Activated naive CD4-positive, alpha-beta T cell treated with anti-CD3 and anti-CD28 coated beads, Interleukin-2, amount 50 U/mL, for 72 hours (primary cell): Measurements from ENCODE around the gene SNRNP35. TPM values are rescaled to one million over a fixed set of nuclear protein-coding genes. Genes with fewer than 3 reads are reported as not detected.
"Not testable (repeated sequence)": the region's sequence is repeated elsewhere in the genome, so short reads cannot be mapped to it uniquely, and the experiment has no call there.

Experiments
- ATAC-seq, 2 donors: fragments of 150-1000 bp; cut with Tn5 transposase; 2 replicates each; pipeline ENCODE4 v1.10.0; 2021; ENCODE audit warnings: mild to moderate bottlenecking in 2 of 2, moderate library complexity in 2 of 2
- DNase-seq, 2 donors: peaks; one replicate each; pipeline ENCODE4 v3.0.0; 2021 to 2022; ENCODE audit warnings: low spot score in 2 of 2
- H3K27ac Mint-ChIP-seq, 2 donors: one replicate each; pipeline ENCODE4 v1.8.0; 2022; ENCODE audit warnings: mild to moderate bottlenecking in 2 of 2, mixed read lengths in 2 of 2
- H3K36me3 Mint-ChIP-seq, 2 donors: one replicate each; pipeline ENCODE4 v1.8.0; 2022; ENCODE audit warnings: mixed read lengths in 2 of 2
- H3K9me3 Mint-ChIP-seq, 2 donors: one replicate each; pipeline ENCODE4 v1.8.0; 2022; ENCODE audit warnings: mixed read lengths in 2 of 2
- total RNA-seq, 2 donors: library from RNA; stranded (reverse); gene quantifications; one replicate each; pipeline ENCODE4 v1.2.3, GENCODE V29; 2022

Gene SNRNP35
- total RNA-seq, 2 donors from 2014 or later, result 20.9 to 26.4 TPM

GRCh38 chr12:123444092-123445026 lies 13.6 kb upstream of the SNRNP35 start:
- DNase-seq (no peak), ATAC-seq (no peak)
- Mint-ChIP-seq H3K27ac (no peak overlapping the region), H3K36me3 (no peaks in the 10 kb centered on the region), H3K9me3 (peaks cover 0 to 4% of the 10 kb centered on the region in 2 donors)

- Mint-ChIP-seq H3K36me3 (no peaks in the 10 kb centered on the region), H3K27ac (no peak overlapping the region), H3K9me3 (peaks cover 0 to 4% of the 10 kb centered on the region in 2 donors)
- DNase-seq, result no peak
- no peak for ATAC-seq
These were observed 12.3 kb upstream of the SNRNP35 start for GRCh38 chr12:123445388-123446332.

- peaks cover 0 to 4% of the 10 kb centered on the region in 2 donors for H3K9me3 Mint-ChIP-seq
- H3K27ac Mint-ChIP-seq, result no peak overlapping the region
- ATAC-seq (no peak), DNase-seq (no peak)
- no peaks in the 10 kb centered on the region for H3K36me3 Mint-ChIP-seq
These were observed 11.6 kb upstream of the SNRNP35 start for GRCh38 chr12:123446333-123446713.

GRCh38 chr12:123449249-123449733 lies 8.6 kb upstream of the SNRNP35 start:
- ATAC-seq (peak in 1 of 2 donors; percentile 51), DNase-seq (no peak)
- Mint-ChIP-seq H3K9me3 (peaks cover 0 to 4% of the 10 kb centered on the region in 2 donors), H3K27ac (peak overlapping the region; percentile 1 to 93), H3K36me3 (no peaks in the 10 kb centered on the region)

- ATAC-seq, result no peak
- DNase-seq, result no peak
- H3K9me3 Mint-ChIP-seq, result peaks cover 0 to 4% of the 10 kb centered on the region in 2 donors
- peak overlapping the region in 1 of 2 donors; percentile 93 for H3K27ac Mint-ChIP-seq
- H3K36me3 Mint-ChIP-seq, result no peaks in the 10 kb centered on the region
These were observed 8.1 kb upstream of the SNRNP35 start for GRCh38 chr12:123449856-123450255.

- Mint-ChIP-seq H3K27ac (no peak overlapping the region), H3K36me3 (no peaks in the 10 kb centered on the region), H3K9me3 (peaks cover 0 to 4% of the 10 kb centered on the region in 2 donors)
- DNase-seq (no peak), ATAC-seq (no peak)
These were observed 7.3 kb upstream of the SNRNP35 start for GRCh38 chr12:123450636-123451035.

- ATAC-seq, result peak; percentile 23 to 31
- not testable (repeated sequence) for H3K36me3 Mint-ChIP-seq, H3K9me3 Mint-ChIP-seq, DNase-seq
- H3K27ac Mint-ChIP-seq, result peak overlapping the region in 1 of 2 donors; percentile 50
These were observed 5.7 kb upstream of the SNRNP35 start for GRCh38 chr12:123452276-123452550.

- peaks cover 0 to 4% of the 10 kb centered on the region in 2 donors for H3K9me3 Mint-ChIP-seq
- ATAC-seq, result peak in 1 of 2 donors; percentile 38
- DNase-seq, result no peak
- no peak overlapping the region for H3K27ac Mint-ChIP-seq
- H3K36me3 Mint-ChIP-seq, result peaks cover 3 to 4% of the 10 kb centered on the region in 2 donors
These were observed 4.8 kb upstream of the SNRNP35 start for GRCh38 chr12:123453165-123453564.

- not testable (repeated sequence) for DNase-seq, H3K9me3 Mint-ChIP-seq, ATAC-seq
- Mint-ChIP-seq H3K36me3 (peaks cover 11 to 18% of the 10 kb centered on the region in 2 donors), H3K27ac (peak overlapping the region in 1 of 2 donors; percentile 22)
These were observed 5.2 kb downstream of the SNRNP35 start for GRCh38 chr12:123463174-123463573.

GRCh38 chr12:123465084-123465483 lies 7.1 kb downstream of the SNRNP35 start:
- H3K27ac Mint-ChIP-seq, result no peak overlapping the region
- H3K36me3 Mint-ChIP-seq, result peaks cover 10% of the 10 kb centered on the region in 2 donors
- H3K9me3 Mint-ChIP-seq, result no peaks in the 10 kb centered on the region
- DNase-seq (no peak), ATAC-seq (no peak)

GRCh38 chr12:123468786-123469185 lies 10.8 kb downstream of the SNRNP35 start:
- DNase-seq (no peak), ATAC-seq (peak in 1 of 2 donors; percentile 26)
- H3K36me3 Mint-ChIP-seq, result peaks cover 4 to 10% of the 10 kb centered on the region in 2 donors
- H3K27ac Mint-ChIP-seq, result no peak overlapping the region
- no peaks in the 10 kb centered on the region for H3K9me3 Mint-ChIP-seq

GRCh38 chr12:123469978-123470377 lies 12.0 kb downstream of the SNRNP35 start:
- no peak overlapping the region for H3K27ac Mint-ChIP-seq

GRCh38 chr12:123471374-123472068 lies 13.6 kb downstream of the SNRNP35 start:
- DNase-seq (no peak), ATAC-seq (no peak)
- H3K36me3 Mint-ChIP-seq, result peaks cover 0 to 9% of the 10 kb centered on the region in 2 donors
- H3K9me3 Mint-ChIP-seq, result no peaks in the 10 kb centered on the region
- peak overlapping the region in 1 of 2 donors; percentile 4 for H3K27ac Mint-ChIP-seq

More at GRCh38 chr12:123469978-123470377, 12.0 kb downstream of the SNRNP35 start:
- Mint-ChIP-seq H3K36me3 (peaks cover 7 to 9% of the 10 kb centered on the region in 2 donors), H3K9me3 (no peaks in the 10 kb centered on the region)
- ATAC-seq (no peak), DNase-seq (no peak)

GRCh38 chr12:123472438-123472849 lies 14.5 kb downstream of the SNRNP35 start:
- Mint-ChIP-seq H3K9me3 (no peaks in the 10 kb centered on the region), H3K27ac (peak overlapping the region in 1 of 2 donors; percentile 84), H3K36me3 (peaks cover 0 to 9% of the 10 kb centered on the region in 2 donors)
- DNase-seq (no peak), ATAC-seq (no peak)

GRCh38 chr12:123474485-123475245 lies 16.7 kb downstream of the SNRNP35 start:
- DNase-seq (no peak), ATAC-seq (peak; percentile 45 to 73)
- Mint-ChIP-seq H3K9me3 (no peaks in the 10 kb centered on the region), H3K36me3 (peaks cover 0 to 9% of the 10 kb centered on the region in 2 donors), H3K27ac (peak overlapping the region; percentile 77 to 93)
